Hematopoietic multipotent progenitor cell treated with erythropoietin and hydrocortisone succinate and interleukin-3 and kit ligand, for 6 days (in vitro differentiated cells): Measurements from ENCODE around the gene YES1.

Experiments used
- DNase-seq: peaks from one replicate; pipeline ENCODE4 v3.0.0-alpha.2; 2015

Gene YES1

GRCh38 chr18:717003-717402 lies 95.0 kb downstream of the YES1 start:
- DNase-seq = no peak

DNA sequence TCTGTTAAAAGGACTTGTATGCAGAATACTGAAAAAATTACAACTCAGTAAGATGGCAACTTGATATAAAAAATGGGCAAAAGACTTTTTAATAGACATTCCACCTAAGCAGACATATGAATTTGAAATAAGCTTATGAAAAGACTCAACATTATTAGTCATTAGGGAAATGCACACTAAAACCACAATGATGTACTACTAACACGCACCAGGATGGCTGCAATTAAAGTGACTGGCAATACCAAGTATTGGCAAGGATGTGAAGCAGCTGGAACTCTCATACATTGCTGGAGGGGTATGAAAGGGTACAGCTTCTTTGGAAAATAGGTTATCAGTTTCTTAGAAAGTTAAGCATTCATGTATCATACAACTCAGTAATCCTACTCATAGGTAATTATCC lies 96.4 kb downstream of the YES1 start:
- DNase-seq = no peak

- DNase-seq = no peak
These were observed 98.9 kb downstream of the YES1 start for GRCh38 chr18:713135-713490.

- DNase-seq = peak; percentile 93
These were observed 99.5 kb downstream of the YES1 start, which contains the start of gene ENOSF1 for GRCh38 chr18:712401-713134. Gene ENOSF1 (minus strand): TSS chr18:712630. CDS start chr18:712587, 43 bp downstream.

GRCh38 chr18:711657-712400 lies 100.2 kb downstream of the YES1 start:
- peak; percentile 94 for DNase-seq

DNA sequence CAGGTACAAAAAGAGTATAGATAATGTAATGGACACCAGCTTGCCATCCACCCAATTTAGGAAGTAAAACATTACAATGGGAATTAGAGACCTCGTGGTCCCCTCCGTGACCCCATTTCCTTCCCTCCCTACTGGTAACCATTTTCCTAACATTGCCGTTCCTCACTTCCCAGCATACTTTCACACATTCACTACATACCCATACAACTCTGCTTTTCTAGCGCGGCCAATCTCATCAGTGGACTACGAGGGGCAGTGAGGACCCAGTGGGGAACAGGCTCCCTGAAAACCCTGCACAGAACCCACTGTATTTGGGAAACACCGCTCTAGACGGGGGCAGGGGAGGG lies 100.8 kb downstream of the YES1 start:
- DNase-seq = no peak

DNA sequence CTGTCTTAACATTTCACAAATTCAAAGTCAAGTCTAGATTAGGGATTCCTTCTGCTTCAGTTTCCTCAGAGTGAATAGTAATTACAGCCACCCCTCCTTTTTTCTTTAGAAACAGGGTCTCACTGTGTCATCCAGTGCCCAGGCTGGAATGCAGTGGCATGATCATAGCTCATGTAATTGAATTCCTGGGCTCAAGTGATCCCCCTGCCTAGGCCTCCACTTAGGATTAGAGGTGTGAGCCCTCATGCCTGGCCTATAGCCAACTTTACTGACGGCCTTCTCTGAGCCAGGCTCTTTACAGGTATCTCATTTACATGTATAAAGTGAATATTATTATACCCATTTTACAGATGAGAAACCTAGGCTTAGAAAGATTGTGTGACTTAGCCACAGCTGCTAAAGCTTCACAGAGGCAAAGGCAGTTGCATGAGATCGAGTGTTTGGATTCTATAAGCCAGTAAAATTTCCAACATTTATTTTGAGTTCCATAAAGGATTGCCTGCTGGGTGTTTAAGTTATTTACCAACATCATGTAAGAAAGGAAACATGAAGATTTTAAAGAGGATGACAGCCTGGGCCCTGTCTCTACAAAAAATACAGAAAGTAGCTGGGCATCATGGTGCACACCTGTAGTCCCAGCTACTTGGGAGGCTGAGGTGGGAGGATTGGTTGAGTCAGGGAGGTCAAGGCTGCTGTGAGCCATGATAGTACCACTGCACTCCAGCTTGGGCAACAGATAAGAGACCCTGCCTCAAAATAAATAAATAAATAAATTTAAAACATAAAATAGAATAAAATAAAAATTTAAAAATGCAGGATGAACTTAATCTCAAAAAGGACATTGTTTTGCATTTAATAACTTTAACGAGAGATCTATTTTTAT lies 101.4 kb downstream of the YES1 start:
- DNase-seq = peak; percentile 33

DNA sequence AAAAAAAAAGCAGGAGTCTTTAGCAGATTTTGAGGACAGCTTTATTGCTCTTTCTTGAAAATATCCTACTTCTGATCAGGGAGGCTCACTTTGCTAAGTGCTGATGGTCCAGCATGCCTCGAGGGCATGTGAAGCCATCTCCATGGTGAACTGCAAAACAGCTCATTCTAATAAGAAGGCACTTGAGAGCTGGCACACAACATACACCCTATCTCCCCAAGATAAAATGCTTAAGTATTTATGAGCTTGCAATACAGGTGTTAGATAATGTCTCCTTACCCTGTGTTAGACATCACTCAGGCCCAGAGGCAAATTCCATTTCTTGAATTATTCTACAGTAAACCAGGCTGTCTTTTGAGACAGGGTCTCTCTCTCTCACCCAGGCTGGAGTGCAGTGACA lies 102.3 kb downstream of the YES1 start:
- DNase-seq = no peak

DNA sequence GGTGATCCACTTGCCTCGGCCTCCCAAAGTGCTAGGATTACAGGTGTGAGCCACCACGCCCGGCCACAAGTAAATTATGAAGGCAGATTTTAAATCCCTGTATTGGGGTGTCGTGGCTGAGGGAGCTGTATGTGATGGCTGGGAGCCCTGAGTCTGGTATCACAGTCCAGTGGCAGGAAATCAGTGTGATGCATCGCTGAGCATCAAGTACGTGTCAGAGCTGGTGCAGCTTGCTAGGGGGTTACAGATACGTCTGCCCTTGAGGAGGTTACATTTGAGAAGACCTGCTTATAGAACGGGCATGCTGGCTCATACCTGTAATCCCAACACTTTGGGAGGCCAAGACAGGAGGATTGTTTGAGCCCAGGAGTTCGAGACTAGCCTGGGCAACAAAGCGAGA lies 103.9 kb downstream of the YES1 start:
- no peak for DNase-seq

- DNase-seq = no peak
These were observed 105.6 kb downstream of the YES1 start for GRCh38 chr18:706405-706804.

DNA sequence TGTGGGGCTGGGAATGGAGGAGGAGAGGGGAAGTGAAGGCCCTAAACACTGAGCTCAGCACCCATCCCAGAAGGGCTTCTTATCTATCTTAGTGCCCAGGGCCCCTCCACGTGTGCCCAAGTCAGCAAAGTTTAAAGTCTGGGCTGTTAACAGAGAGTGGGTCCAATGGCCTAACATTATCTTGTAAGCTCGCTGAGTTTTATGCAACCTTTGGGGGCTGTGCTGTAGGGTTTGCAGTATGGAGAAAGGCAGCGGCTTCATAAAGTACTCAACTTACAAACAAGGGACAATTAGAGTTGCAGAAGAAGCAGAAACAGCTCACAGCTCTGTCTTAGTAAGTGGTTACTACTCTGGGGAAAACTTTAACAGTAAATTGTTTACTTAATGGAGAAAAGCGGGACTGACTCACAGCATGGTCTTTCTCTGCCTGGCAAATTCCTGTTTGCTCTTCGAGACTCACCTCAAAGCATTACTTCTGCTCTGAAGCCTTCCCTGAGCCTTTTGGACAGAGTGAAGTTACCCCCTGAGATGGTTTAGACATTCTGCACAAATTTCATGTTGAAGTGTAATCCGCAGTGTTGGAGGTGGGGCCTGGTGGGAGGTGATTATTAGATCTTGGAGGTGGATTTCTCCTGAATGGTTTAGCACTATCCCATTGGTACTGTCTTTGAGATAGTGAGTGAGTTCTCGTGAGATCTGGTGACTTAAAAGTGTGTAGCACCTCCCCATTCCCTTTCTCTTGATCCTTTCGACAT lies 108.7 kb downstream of the YES1 start:
- DNase-seq = no peak

GRCh38 chr18:697800-698199 lies 114.2 kb downstream of the YES1 start:
- no peak for DNase-seq

- DNase-seq = no peak
These were observed 115.0 kb downstream of the YES1 start for GRCh38 chr18:697012-697411.

GRCh38 chr18:693466-694187 lies 118.4 kb downstream of the YES1 start:
- DNase-seq = no peak

GRCh38 chr18:692824-693223 lies 119.2 kb downstream of the YES1 start:
- no peak for DNase-seq

DNA sequence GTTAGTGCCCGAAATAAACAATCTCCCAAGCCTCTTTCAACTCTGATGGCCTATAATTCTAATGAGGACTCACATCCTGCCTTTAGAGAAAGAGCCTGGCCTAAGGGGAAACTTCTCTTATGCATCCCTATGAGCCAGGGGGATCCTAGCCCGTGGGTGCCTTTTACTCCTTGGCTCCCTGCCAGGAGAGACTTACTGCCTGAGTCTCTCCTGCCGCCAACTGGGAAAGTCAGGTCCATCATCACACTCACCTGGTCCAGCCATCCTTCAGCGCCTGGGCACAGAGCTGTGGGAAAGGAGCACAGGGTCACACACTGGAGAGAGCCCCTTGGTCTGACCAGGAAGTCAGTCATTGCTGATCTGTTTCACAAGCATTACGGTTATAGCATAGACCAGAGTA lies 123.7 kb downstream of the YES1 start:
- DNase-seq = no peak

- DNase-seq = no peak
These were observed 125.5 kb downstream of the YES1 start for GRCh38 chr18:686339-687111.

- no peak for DNase-seq
These were observed 126.6 kb downstream of the YES1 start for GRCh38 chr18:685438-685837.

GRCh38 chr18:683531-683930 lies 128.5 kb downstream of the YES1 start:
- no peak for DNase-seq

- no peak for DNase-seq
These were observed 129.2 kb downstream of the YES1 start for GRCh38 chr18:682833-683232.

DNA sequence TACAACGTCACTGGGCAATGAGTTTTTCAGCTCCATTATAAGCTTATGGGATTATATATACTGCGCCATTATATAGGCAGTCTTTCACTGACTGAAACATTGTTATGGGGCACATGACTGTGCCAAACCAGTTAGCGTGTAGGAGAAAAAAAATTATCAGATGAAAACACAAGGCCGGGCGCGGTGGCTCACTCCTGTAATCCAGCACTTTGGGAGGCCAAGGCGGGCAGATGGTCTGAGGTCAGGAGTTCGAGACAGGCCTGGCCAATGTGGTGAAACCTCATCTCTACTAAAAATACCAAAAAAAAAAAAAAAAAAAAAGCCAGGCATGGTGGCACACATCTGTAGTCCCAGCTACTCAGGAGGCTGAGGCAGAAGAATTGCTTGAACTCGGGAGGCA lies 129.6 kb downstream of the YES1 start:
- peak; percentile 82 for DNase-seq
